Esophagus (tissue), 2 donors: ENCODE data around the gene HDLBP. TPM values are rescaled to one million over a fixed set of nuclear protein-coding genes. Genes with fewer than 3 reads are reported as not detected.

Experiments
- H3K27ac ChIP-seq, 2 donors: one replicate each; pipeline ENCODE4 v1.5.1; 2013; ENCODE audit warnings: low read depth in 2 of 2, mild to moderate bottlenecking in 2 of 2, inconsistent platforms in 1 of 2, low read length in 1 of 2, moderate library complexity in 1 of 2
- H3K27me3 ChIP-seq, 2 donors: one replicate each; pipeline ENCODE4 v1.6.1; 2013; ENCODE audit warnings: low read length in 2 of 2, control low read depth in 1 of 2, mild to moderate bottlenecking in 1 of 2; ENCODE audit not compliant: insufficient read depth in 2 of 2, control insufficient read depth in 1 of 2
- H3K36me3 ChIP-seq, 2 donors: one replicate each; pipeline ENCODE4 v1.6.1; 2013; ENCODE audit warnings: low read length in 1 of 2; ENCODE audit not compliant: control insufficient read depth in 2 of 2, insufficient read depth in 2 of 2
- H3K4me1 ChIP-seq, 2 donors: one replicate each; pipeline ENCODE4 v1.6.1; 2013; ENCODE audit warnings: low read length in 1 of 2; ENCODE audit not compliant: control insufficient read depth in 2 of 2, insufficient read depth in 2 of 2
- H3K4me3 ChIP-seq, 2 donors: one replicate each; pipeline ENCODE4 v1.5.1; 2013; ENCODE audit warnings: low read length in 2 of 2, mild to moderate bottlenecking in 2 of 2, low read depth in 1 of 2, moderate library complexity in 1 of 2
- H3K9me3 ChIP-seq, 2 donors: one replicate each; pipeline ENCODE4 v1.6.1; 2013; ENCODE audit warnings: mild to moderate bottlenecking in 2 of 2, low read depth in 1 of 2, low read length in 1 of 2, moderate library complexity in 1 of 2; ENCODE audit not compliant: control insufficient read depth in 2 of 2, insufficient read depth in 1 of 2
- WGBS, 2 donors: extraction: QIAGEN DNeasy Blood & Tissue Kit; methylation state at CpG; one replicate each; pipeline ENCODE4 v1.1.7; 2013; 5-methylcytosine and 5-hydroxymethylcytosine counted together
- polyA plus RNA-seq, 2 donors: library from polyadenylated mRNA; stranded (reverse); fragments of 200-250 nt; gene quantifications; one replicate each; pipeline ENCODE4 v1.2.3, GENCODE V29; 2013
- donor health status: healthy with polysubstance abuse.
- donor health status: Bipolar disorder and iron deficiency.

HDLBP gene
- polyA plus RNA-seq, 2 donors, result 158 to 197 TPM

DNA sequence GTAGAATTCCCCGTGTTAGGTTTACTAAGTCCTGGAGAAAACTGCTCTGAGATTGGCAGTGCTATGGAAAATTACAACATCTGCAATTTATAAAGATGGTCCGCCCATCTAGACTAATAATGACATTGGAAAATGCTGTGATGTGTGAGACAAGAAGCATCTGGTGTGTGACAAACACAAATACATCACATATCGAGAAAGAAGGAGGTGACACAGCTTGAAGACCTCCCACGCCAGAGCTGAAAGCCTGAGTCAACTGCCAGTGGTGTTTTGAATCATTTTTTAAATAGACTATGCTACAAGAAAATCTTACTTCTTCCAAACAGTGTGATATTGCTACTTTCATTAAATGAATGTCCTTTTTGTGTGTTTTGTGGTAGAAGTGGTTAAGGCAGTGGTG is 135.6 kb downstream of the HDLBP start:
- Histone ChIP-seq H3K9me3 (no peaks in the 10 kb centered on the region), H3K36me3 (peaks cover 0 to 30% of the 10 kb centered on the region in 2 donors)

DNA sequence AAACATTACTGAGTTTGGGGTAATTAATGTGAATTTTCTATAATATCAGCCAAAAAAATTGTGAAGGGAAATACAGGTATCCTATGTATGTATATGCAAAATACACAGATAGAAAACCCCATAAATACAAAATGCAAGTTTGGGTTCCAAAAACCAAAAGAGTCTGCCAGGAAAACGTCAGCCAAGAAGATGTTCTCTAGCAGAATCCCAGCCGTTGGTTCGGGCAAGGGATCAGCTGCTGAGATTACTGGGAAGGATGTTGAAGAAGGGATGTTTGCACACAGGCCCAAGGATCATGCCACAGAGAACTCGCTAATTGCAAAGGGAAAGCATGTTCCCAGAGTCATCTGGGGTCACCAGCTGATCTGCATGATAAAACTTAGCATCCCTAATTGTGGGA is 136.5 kb downstream of the HDLBP start:
- no peaks in the 10 kb centered on the region for H3K27me3 ChIP-seq
- peaks cover 0 to 32% of the 10 kb centered on the region in 2 donors for H3K36me3 ChIP-seq
- 67 to 71% methylated on average over 4 of the region's 4 CpGs for WGBS, 2 donors
- H3K4me1 ChIP-seq, result no peaks in the 10 kb centered on the region
- no peaks in the 10 kb centered on the region for H3K9me3 ChIP-seq
- H3K27ac ChIP-seq, result no peak overlapping the region
- H3K4me3 ChIP-seq, result no peak overlapping the region

More for the DNA sequence above, 135.6 kb downstream of the HDLBP start:
- H3K4me1 ChIP-seq, result no peaks in the 10 kb centered on the region
- no peak overlapping the region for H3K4me3 ChIP-seq
- 74 to 76% methylated on average over 4 of the region's 4 CpGs for WGBS, 2 donors
- H3K27ac ChIP-seq, result no peak overlapping the region
- H3K27me3 ChIP-seq, result no peaks in the 10 kb centered on the region

DNA sequence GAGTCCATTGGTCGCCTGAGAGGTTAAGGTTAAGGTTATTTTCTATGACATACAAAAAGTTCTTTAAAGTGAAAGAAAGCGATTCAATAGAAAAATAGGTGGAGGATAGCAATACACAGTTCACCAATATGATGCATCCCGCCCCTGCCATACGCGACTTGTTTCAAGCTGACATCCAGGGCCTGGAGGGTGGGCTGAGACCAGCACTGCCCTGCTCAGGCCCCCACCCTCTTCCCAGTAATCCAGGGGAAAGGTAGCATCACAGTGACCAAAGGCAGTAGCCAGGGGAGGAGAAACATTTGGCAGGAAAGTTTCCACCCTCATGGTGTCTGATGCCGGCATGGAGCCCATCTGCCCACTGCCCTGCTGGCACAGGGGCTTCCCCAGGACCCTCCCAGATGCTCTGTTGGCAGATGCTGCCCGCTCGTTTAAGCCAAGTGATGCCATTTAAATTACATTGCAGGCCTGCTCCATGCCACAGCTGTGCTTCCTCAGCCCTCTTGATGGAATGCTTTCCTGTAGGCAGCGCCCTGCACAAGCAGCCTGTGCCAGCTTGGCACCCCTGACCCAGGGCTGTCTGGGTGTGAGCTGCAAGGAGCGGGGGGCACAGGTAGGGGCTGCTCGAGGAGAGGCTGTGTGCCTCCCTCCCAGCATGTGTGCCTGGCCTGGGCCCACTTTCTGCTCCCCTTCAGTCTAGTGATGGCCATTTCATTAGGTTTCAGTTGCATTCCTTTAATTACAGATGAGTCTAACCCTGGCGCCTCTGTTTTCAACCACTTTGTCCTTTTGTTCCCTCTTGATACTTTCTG is 137.7 kb downstream of the HDLBP start:
- peaks cover 0 to 27% of the 10 kb centered on the region in 2 donors for H3K36me3 ChIP-seq
- WGBS, 2 donors, result 96 to 97% methylated on average over 12 of the region's 12 CpGs

More for the DNA sequence above, 137.7 kb downstream of the HDLBP start:
- Histone ChIP-seq H3K27me3 (no peaks in the 10 kb centered on the region), H3K4me3 (no peak overlapping the region), H3K4me1 (no peaks in the 10 kb centered on the region), H3K27ac (no peak overlapping the region), H3K9me3 (no peaks in the 10 kb centered on the region)

Other genes starting within 250 kb of the HDLBP start
- 10 to 100 TPM; 21.5 to 32.7 TPM for gene MTERF4, start 213.4 kb downstream of the HDLBP start, polyA plus RNA-seq
- gene PASK, start 166.2 kb downstream of the HDLBP start, polyA plus RNA-seq, result 1 to 10 TPM; 4.9 to 7.8 TPM
- gene PPP1R7, start 165.2 kb downstream of the HDLBP start, polyA plus RNA-seq, result 10 to 100 TPM; 74.3 to 78.2 TPM
- under 1 TPM; 0.14 to 0.21 TPM for gene ANO7, start 127.0 kb downstream of the HDLBP start, polyA plus RNA-seq
- gene SEPTIN2, start 253 bp upstream of the HDLBP start, polyA plus RNA-seq, result 10 to 100 TPM; 63.6 to 95.6 TPM
- gene FARP2, start 40.6 kb upstream of the HDLBP start, polyA plus RNA-seq, result 10 to 100 TPM; 13.2 to 19.9 TPM
- 100 to 1,000 TPM; 116 to 132 TPM for gene STK25, start 192.9 kb upstream of the HDLBP start, polyA plus RNA-seq
- 10 to 100 TPM; 29.8 to 38.7 TPM for gene BOK, start 243.1 kb upstream of the HDLBP start, polyA plus RNA-seq